Activated CD4-positive, alpha-beta T cell treated with anti-CD3 and anti-CD28 coated beads, Interleukin-2, amount 10 ng/mL, durations not matched to agents 7 days and 5 days (primary cell): ENCODE measurements around the gene MTOR. TPM values are rescaled to one million over a fixed set of nuclear protein-coding genes. Genes with fewer than 3 reads are reported as not detected.
"Not testable (repeated sequence)": the region's sequence is repeated elsewhere in the genome, so short reads cannot be mapped to it uniquely, and the experiment has no call there.

ENCODE experiments used
- CTCF ChIA-PET: fragments of 350-600 bp; sonication (Branson Sonifier 250); formaldehyde crosslinking; loops from one replicate; lab custom pipeline; 2021; ENCODE audit warnings: antibody characterized with exemption; lab: Charles Lee
- POLR2A ChIA-PET: fragments of 350-600 bp; sonication (Branson Sonifier 250); formaldehyde crosslinking; loops from one replicate; lab custom pipeline; 2021; ENCODE audit warnings: antibody characterized with exemption; lab: Charles Lee
- DNase-seq: peaks from one replicate; pipeline ENCODE4 v3.0.0-alpha.2; 2020
- H3K27ac Mint-ChIP-seq: one replicate; pipeline ENCODE4 v1.8.0; 2021; ENCODE audit warnings: mild to moderate bottlenecking, moderate library complexity, mixed read lengths
- H3K27me3 Mint-ChIP-seq: one replicate; pipeline ENCODE4 v1.8.0; 2021; ENCODE audit warnings: mixed read lengths
- H3K36me3 Mint-ChIP-seq: one replicate; pipeline ENCODE4 v1.8.0; 2021; ENCODE audit warnings: low read depth, mixed read lengths
- H3K4me1 Mint-ChIP-seq: one replicate; pipeline ENCODE4 v1.8.0; 2021; ENCODE audit warnings: mixed read lengths
- H3K4me3 Mint-ChIP-seq: one replicate; pipeline ENCODE4 v1.8.0; 2021; ENCODE audit warnings: mild to moderate bottlenecking, moderate library complexity, mixed read lengths
- H3K9me3 Mint-ChIP-seq: one replicate; pipeline ENCODE4 v1.8.0; 2021; ENCODE audit warnings: mixed read lengths
- total RNA-seq, 2 experiments: library from RNA; stranded (reverse); gene quantifications; one replicate each; pipeline ENCODE4 v1.2.3, GENCODE V29; 2021

Gene MTOR
- total RNA-seq, 2 experiments from 2014 or later: 49.2 to 57.2 TPM

DNA sequence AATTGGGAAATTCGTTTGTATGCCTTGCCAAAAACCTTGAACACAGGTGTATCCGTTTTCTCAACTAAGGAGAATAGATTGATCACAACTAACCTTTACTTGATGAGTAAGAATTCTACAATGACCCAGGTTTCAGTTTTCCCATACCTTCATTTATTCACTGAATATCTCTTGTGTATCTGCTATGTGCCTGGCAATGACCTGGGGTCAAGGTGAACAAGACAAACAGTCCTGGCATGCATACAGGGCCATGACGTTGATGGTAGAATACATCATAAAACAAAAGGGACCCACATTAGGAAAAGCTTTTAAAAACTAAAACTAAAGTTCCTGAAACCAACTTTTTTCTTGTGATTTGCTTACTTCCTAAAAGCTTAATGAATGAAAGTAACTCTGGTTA, 130.5 kb downstream of the MTOR start:
- DNase-seq: no peak
- Mint-ChIP-seq H3K27ac (no peak overlapping the region), H3K36me3 (peaks cover 43% of the 10 kb centered on the region), H3K4me3 (no peak overlapping the region), H3K9me3 (no peaks in the 10 kb centered on the region), H3K4me1 (no peaks in the 10 kb centered on the region), H3K27me3 (no peaks in the 10 kb centered on the region)
- POLR2A ChIA-PET: interaction anchor here (0.6 kb wide), 1 partner anchor 504 kb away, joined by 3 read pairs; no protein-coding TSS in a partner anchor
- CTCF ChIA-PET: no interaction called here

DNA sequence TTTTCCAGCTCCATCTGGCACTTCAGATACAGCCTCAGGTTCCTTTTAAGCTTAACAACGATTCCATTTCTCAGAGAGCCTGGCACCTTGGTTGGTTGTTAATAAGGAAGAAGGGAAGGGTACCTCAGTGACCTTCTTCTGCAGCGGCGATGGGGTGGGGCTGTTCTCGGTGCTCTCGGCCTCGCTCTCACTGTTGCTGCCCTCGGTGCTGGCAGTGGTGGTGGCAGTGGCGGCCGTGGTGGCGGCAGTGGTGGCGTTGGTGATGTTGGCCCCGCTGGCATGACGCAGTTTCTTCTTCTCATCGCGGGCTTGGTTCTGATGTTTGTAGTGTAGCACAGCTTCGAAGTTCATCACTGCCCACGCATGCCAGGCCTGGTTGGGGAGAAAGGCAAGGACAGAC, 131.9 kb downstream of the MTOR start:
- H3K4me1 Mint-ChIP-seq: no peaks in the 10 kb centered on the region
- no peak for DNase-seq
- ChIA-PET POLR2A (no interaction called here), CTCF (interaction anchor here (1.3 kb wide), 1 partner anchor 9 kb away, joined by 3 read pairs; no protein-coding TSS in a partner anchor)
- peaks cover 52% of the 10 kb centered on the region for H3K36me3 Mint-ChIP-seq
- no peaks in the 10 kb centered on the region for H3K9me3 Mint-ChIP-seq
- H3K4me3 Mint-ChIP-seq: no peak overlapping the region
- H3K27me3 Mint-ChIP-seq: no peaks in the 10 kb centered on the region
- H3K27ac Mint-ChIP-seq: no peak overlapping the region

DNA sequence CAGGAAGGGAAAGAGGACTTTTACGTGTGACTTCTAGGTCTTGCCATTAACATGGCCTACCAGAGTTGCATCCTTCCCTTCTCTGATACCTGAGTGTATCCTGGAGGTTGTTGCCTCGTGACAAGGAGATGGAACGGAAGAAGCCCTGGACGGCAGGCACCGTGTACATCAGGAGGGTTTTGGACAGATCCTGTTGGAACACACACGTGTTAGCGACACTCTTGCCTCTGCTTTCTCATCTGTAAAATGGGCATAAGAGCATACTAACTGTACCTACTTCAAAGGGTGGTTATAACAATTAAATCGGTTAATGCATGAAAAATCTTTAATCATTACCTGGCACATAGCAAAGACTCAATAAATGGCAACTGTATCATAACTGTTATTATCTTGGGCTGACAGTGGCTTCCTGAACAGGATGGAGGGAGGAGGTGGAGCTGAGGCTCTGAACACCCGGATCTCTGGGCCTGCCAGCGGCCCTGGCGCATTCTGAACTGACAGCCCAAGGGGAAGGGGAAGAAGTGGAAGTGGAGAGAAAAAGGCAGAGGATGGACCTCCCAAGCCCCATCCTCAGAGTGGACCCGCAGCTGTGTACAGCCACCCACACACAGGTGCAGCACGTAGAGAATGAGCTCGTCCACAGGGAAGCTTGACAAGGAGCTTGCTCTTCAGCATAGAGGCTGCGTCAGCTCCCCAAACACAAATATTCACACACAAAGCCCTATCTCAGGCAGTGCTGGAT, 132.5 kb downstream of the MTOR start:
- H3K9me3 Mint-ChIP-seq: no peaks in the 10 kb centered on the region
- H3K27ac Mint-ChIP-seq: no peak overlapping the region
- H3K4me1 Mint-ChIP-seq: no peaks in the 10 kb centered on the region
- H3K27me3 Mint-ChIP-seq: no peaks in the 10 kb centered on the region
- ChIA-PET POLR2A (no interaction called here), CTCF (interaction anchor here (1.3 kb wide), 1 partner anchor 8 kb away, joined by 3 read pairs; no protein-coding TSS in a partner anchor)
- H3K36me3 Mint-ChIP-seq: peaks cover 52% of the 10 kb centered on the region
- DNase-seq: no peak
- no peak overlapping the region for H3K4me3 Mint-ChIP-seq

DNA sequence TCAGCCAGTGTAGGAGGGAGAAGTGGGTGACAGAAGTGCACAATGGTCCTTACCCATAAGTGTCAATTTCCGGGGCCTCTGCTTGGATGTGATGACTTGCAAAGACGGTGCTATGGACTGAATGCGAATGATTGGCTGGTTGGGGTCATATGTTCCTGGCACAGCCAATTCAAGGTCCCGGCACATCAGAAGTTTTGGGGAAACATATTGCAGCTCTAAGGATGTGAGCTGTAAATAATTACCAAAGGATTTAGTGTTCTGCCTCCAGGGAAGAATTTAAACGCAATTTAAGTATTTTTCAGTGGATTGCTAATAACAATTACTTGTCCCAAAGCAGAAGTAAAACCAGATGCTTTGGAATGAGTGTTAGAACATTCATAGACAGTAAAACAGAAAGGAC, 135.8 kb downstream of the MTOR start:
- Mint-ChIP-seq H3K4me1 (no peaks in the 10 kb centered on the region), H3K27ac (no peak overlapping the region), H3K36me3 (peaks cover 41% of the 10 kb centered on the region), H3K4me3 (no peak overlapping the region), H3K27me3 (no peaks in the 10 kb centered on the region), H3K9me3 (no peaks in the 10 kb centered on the region)
- POLR2A ChIA-PET: no interaction called here
- no peak for DNase-seq
- CTCF ChIA-PET: interaction anchor here (0.8 to 1.3 kb wide), 2 partner anchors 14 to 60 kb away, joined by 3 read pairs; no protein-coding TSS in a partner anchor

DNA sequence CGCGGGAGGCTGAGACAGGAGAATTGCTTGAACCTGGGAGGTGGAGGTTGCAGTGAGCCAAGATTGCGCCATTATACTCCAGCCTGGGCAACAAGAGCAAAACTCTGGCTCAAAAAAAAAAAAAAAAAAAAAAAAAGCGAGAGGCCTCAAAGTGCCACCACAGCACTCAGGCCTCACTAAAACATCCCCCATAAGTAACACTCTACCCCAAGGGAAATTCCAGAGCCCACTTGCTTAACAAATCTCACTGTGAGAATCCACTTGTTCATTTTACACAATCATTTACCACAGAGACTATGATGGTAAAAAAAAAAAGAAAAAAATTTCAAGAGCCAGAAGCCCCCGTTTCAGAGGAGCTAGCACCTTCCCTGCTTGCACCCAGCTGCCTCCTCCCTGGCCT, 136.4 kb downstream of the MTOR start:
- no peaks in the 10 kb centered on the region for H3K27me3 Mint-ChIP-seq
- no peak for DNase-seq
- no peak overlapping the region for H3K4me3 Mint-ChIP-seq
- POLR2A ChIA-PET: no interaction called here
- H3K9me3 Mint-ChIP-seq: no peaks in the 10 kb centered on the region
- H3K4me1 Mint-ChIP-seq: no peaks in the 10 kb centered on the region
- peaks cover 45% of the 10 kb centered on the region for H3K36me3 Mint-ChIP-seq
- CTCF ChIA-PET: interaction anchor here (0.6 to 1.2 kb wide), 3 partner anchors 21 to 189 kb away, joined by 3 read pairs; no protein-coding TSS in a partner anchor
- no peak overlapping the region for H3K27ac Mint-ChIP-seq

DNA sequence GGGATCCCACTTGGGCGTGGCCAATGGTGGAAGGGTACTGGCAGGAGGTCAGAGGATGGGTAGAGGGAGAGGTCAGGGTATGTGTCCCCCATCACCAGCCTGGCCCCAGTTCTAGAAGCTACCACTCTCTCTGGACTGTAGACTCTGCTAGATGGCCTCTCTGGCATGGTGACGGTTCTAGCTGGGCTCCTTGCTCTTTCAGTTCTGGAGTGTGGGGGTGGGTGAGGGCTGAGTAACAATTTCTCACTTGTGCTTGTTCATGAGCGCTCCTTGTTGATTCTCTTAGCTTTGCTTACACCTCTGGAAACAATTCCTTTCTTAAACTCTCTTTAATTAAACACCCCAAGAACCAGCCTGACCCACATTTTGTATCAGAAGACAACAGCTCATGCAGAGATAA, 137.4 kb downstream of the MTOR start:
- Mint-ChIP-seq H3K27ac (no peak overlapping the region), H3K4me1 (no peaks in the 10 kb centered on the region), H3K4me3 (no peak overlapping the region), H3K27me3 (no peaks in the 10 kb centered on the region), H3K36me3 (peaks cover 44% of the 10 kb centered on the region), H3K9me3 (no peaks in the 10 kb centered on the region)
- ChIA-PET POLR2A (no interaction called here), CTCF (interaction anchor here (1.2 kb wide), 1 partner anchor 22 kb away, joined by 3 read pairs; no protein-coding TSS in a partner anchor)
- DNase-seq: no peak

DNA sequence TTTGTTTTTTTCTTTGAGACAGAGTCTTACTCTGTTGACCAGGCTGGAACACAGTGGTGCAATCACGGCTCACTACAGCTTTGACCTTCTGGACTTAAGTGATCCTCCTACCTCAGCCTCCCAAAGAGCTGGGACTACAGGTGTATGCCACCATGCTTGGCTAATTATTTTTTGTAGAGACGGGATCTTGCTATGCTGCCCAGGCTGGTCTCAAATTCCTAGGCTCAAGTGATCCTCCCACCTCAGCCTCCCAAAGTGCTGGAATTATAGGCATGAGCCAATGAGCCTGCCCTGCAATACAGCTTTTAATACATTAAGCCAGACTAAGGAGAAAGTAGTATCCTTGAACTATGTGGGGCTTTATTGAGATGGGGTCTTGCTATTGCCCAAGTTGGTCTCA, 146.0 kb downstream of the MTOR start:
- no peaks in the 10 kb centered on the region for H3K9me3 Mint-ChIP-seq
- no peak for DNase-seq
- no peak overlapping the region for H3K27ac Mint-ChIP-seq
- no peaks in the 10 kb centered on the region for H3K27me3 Mint-ChIP-seq
- H3K4me1 Mint-ChIP-seq: no peaks in the 10 kb centered on the region
- no peak overlapping the region for H3K4me3 Mint-ChIP-seq
- peaks cover 27% of the 10 kb centered on the region for H3K36me3 Mint-ChIP-seq
- POLR2A ChIA-PET: no interaction called here
- CTCF ChIA-PET: interaction anchor here (0.6 to 1.2 kb wide), 2 partner anchors 17 to 552 kb away, joined by 3 to 4 read pairs; partner anchors contain the start of gene EXOSC10

DNA sequence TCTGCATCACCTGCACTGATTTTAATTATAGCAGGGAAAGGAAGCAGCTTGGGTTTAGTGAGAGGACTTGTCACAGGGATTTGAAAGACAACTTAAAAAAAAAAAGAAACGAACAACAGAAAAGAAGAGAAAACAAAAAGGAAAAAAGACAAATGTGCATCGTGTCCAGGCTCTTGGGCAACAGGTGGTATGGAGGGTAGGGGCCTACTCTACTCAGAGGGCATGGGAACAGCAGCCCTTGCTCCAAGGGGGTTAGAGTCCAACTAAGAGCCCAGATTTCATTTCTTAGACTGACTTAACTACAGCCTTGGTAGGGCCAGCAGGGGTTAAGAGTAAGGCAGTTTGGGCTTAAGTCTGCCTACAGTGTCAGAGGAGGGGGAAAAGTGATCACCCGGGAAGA, 147.4 kb downstream of the MTOR start:
- ChIA-PET POLR2A (no interaction called here), CTCF (no interaction called here)
- no peak overlapping the region for H3K27ac Mint-ChIP-seq
- H3K4me1 Mint-ChIP-seq: no peaks in the 10 kb centered on the region
- H3K27me3 Mint-ChIP-seq: no peaks in the 10 kb centered on the region
- peaks cover 30% of the 10 kb centered on the region for H3K36me3 Mint-ChIP-seq
- no peaks in the 10 kb centered on the region for H3K9me3 Mint-ChIP-seq
- H3K4me3 Mint-ChIP-seq: no peak overlapping the region
- DNase-seq: no peak

DNA sequence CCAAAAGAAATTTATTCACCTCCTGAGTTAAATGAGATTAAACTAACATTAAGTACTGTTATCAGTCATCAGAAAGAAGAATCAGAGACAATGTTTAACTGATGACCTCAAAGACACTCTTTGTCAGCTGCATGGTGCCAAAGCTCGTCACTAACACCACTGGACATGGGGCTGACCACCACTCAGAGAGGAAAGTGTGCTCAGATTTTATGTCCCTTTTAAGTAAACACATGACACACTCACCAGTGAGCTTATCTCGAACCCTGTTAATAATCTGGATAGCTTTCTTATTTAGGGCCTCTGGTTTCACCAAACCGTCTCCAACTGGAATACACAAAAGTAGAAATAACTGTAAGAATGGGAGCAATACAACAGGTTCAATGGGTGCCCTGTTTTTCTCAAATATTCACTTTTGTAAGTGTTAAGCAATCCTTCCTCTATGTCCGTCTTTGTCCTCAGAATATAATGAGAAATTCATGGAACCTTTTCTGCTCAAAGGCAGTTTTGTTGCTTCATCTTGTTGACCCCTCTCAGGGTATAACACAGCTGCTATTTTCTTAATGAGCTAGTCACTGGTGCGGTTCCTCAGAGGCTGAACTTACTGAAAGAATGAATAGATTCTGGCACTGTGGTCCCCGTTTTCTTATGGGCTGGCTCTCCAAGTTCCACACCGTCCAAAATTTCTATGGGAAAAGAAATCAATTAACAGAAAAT, 153.1 kb downstream of the MTOR start:
- Mint-ChIP-seq H3K4me3 (no peak overlapping the region), H3K36me3 (peaks cover 35% of the 10 kb centered on the region), H3K4me1 (no peaks in the 10 kb centered on the region), H3K27me3 (no peaks in the 10 kb centered on the region), H3K9me3 (no peaks in the 10 kb centered on the region), H3K27ac (no peak overlapping the region)
- no peak for DNase-seq
- ChIA-PET CTCF (interaction anchor here (1.0 to 1.4 kb wide), 2 partner anchors 10 to 22 kb away, joined by 3 read pairs; no protein-coding TSS in a partner anchor), POLR2A (no interaction called here)

DNA sequence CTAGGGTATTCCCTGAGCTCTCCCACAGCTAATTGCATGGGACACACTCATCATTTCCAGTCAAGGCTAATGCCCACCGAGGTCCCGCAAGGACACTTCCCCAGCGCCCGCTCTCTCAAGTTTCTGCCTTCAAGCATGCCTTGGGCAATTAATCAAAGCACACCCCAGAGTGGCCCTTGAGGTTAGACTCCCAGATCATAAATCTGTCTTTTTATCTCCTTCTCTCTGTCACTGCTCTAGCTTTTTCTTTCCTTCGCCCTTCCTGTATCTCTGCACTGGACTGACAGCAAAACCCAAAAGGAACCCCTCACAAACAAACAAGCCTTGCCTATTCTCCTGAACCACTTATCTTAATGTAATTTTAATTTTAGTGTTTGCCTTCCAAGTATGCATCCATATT, 154.8 kb downstream of the MTOR start:
- Mint-ChIP-seq H3K36me3 (peaks cover 27% of the 10 kb centered on the region), H3K27me3 (no peaks in the 10 kb centered on the region), H3K4me3 (no peak overlapping the region), H3K27ac (no peak overlapping the region), H3K4me1 (no peaks in the 10 kb centered on the region), H3K9me3 (no peaks in the 10 kb centered on the region)
- DNase-seq: no peak
- ChIA-PET CTCF (interaction anchor here (0.7 kb wide), 1 partner anchor 21 kb away, joined by 3 read pairs; no protein-coding TSS in a partner anchor), POLR2A (no interaction called here)

DNA sequence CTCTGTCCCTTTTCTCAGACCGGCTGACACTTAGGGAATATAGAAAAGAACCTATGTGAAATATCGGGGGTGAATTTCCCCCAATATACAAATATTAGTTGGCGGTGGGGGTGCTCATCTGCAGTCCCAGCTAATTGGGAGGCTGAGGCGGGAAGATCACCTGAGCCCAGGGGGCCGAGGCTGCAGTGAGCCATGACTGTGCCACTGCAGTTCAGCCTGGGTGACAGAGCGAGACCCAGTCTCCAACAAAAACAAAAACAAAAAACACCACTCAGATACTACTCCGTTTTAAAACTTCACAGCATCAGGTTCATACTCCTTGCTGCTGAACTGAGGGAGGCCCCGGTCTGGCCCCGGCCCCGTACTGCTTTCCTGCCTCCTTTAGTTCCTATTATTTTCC, 156.8 kb downstream of the MTOR start:
- CTCF ChIA-PET: no interaction called here
- no peak for DNase-seq
- POLR2A ChIA-PET: no interaction called here
- Mint-ChIP-seq H3K36me3 (peaks cover 20% of the 10 kb centered on the region), H3K27ac (no peak overlapping the region), H3K9me3 (no peaks in the 10 kb centered on the region), H3K27me3 (no peaks in the 10 kb centered on the region), H3K4me1 (peaks cover 4% of the 10 kb centered on the region), H3K4me3 (no peak overlapping the region)

DNA sequence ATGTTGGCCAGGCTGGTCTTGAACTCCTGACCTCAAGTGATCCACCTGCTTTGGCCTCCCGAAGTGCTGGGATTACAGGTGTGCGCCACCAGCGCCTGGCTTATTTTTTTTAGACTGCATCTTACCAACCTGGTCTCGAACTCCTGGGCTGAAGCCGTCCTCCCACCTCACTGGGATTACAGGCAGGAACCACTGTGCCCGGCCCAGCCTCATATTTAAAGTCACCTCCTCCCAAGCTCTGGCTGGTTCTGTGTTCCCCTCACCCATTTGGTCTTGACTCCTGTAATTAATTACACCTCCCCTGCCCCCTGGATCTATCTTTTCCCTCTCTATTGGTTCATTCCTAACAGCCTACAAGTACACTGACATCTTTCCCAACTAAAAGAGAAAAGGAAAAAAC, 161.0 kb downstream of the MTOR start:
- no peak for DNase-seq
- Mint-ChIP-seq H3K4me3 (peak overlapping the region; percentile 37), H3K36me3 (peaks cover 16% of the 10 kb centered on the region), H3K27ac (peak overlapping the region; percentile 52), H3K9me3 (no peaks in the 10 kb centered on the region), H3K4me1 (peaks cover 24% of the 10 kb centered on the region), H3K27me3 (no peaks in the 10 kb centered on the region)
- ChIA-PET CTCF (interaction anchor here (0.6 to 1.0 kb wide), 2 partner anchors 11 to 168 kb away, joined by 3 to 4 read pairs; no protein-coding TSS in a partner anchor), POLR2A (interaction anchor here (0.7 kb wide), 1 partner anchor 1034 kb away, joined by 7 read pairs; no protein-coding TSS in a partner anchor)

DNA sequence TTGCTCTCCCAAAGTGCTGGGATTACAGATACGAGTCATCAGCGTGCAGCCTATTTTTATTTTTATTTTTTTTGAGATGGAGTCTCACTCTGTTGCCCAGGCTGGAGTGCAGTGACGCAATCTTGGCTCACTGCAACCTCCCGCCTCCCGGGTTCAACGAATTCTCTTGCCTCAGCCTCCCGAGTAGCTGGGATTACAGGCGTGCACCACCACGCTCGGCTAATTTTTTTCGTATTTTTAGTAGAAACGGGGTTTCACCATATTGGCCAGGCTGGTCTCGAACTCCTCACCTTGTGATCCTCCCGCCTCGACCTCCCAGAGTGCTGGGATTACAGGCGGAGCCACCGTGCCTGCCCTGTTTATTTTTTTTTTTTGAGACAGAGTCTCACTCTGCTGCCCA, 161.5 kb downstream of the MTOR start:
- CTCF ChIA-PET: interaction anchor here (0.6 to 1.0 kb wide), 2 partner anchors 11 to 45 kb away, joined by 4 to 5 read pairs; no protein-coding TSS in a partner anchor
- not testable (repeated sequence) for H3K4me3 Mint-ChIP-seq, H3K9me3 Mint-ChIP-seq, DNase-seq, H3K27ac Mint-ChIP-seq, H3K27me3 Mint-ChIP-seq
- POLR2A ChIA-PET: interaction anchor here (0.7 kb wide), 1 partner anchor 1035 kb away, joined by 7 read pairs; no protein-coding TSS in a partner anchor
- H3K4me1 Mint-ChIP-seq: peaks cover 24% of the 10 kb centered on the region
- H3K36me3 Mint-ChIP-seq: peaks cover 12% of the 10 kb centered on the region
